HepG2 (cell line): ENCODE results near the gene GABRR2. TPM values are rescaled to one million over a fixed set of nuclear protein-coding genes. Genes with fewer than 3 reads are reported as not detected.

Experiments
- ATAC-seq: fragments of 200-7000 bp; cut with Tn5 transposase; 3 replicates; pipeline ENCODE4 v1.9.1; 2020; ENCODE audit warnings: mild to moderate bottlenecking, moderate library complexity
- BruUV-seq: library from RNA; stranded (reverse); fragments of 400-500 nt; replicated peaks from 2 replicates; lab custom pipeline; 2021; lab: Mats Ljungman, UMichigan
- CTCF ChIA-PET: fragments of 300-600 bp; formaldehyde crosslinking; extraction: SDS; loops from one replicate; lab custom pipeline; 2021; ENCODE audit warnings: low total read pairs, inconsistent platforms, low intra/inter-chr PET ratio; lab: Yijun Ruan, JAX
- POLR2A ChIA-PET: fragments of 350-600 bp; sonication (Branson Sonifier 250); formaldehyde crosslinking; loops from one replicate; lab custom pipeline; 2020; ENCODE audit warnings: antibody characterized with exemption, inconsistent platforms; lab: Yijun Ruan, JAX
- DNase-seq: peaks from one replicate; pipeline ENCODE4 v3.0.0-alpha.2; 2015; ENCODE audit warnings: low spot score
- FAIRE-seq: peaks from 3 replicates; lab custom pipeline; 2011; peaks lifted over from hg19 to GRCh38; lab: Jason Lieb, UNC
- H2AFZ ChIP-seq: one replicate; pipeline ENCODE4 v1.6.1; 2011; ENCODE audit warnings: low read length, inconsistent platforms
- H3K27ac ChIP-seq: fragments of 300-600 bp; 3 replicates; pipeline ENCODE4 v1.8.0; 2011; ENCODE audit warnings: mixed run types, mild to moderate bottlenecking, mixed read lengths, low read length, inconsistent platforms; ENCODE audit not compliant: insufficient read depth; ENCODE audit errors: extremely low read length
- H3K27me3 ChIP-seq, 2 experiments: fragments of 200-600 bp in 1 of 2; 2 replicates in 1 of 2; 3 replicates in 1 of 2; pipeline versions ENCODE4 v1.6.0 to v1.8.0; 2011; ENCODE audit warnings: low read length in 2 of 2, mild to moderate bottlenecking in 2 of 2, moderate library complexity in 2 of 2, inconsistent platforms in 1 of 2; ENCODE audit not compliant: insufficient read depth in 2 of 2, control insufficient read depth in 1 of 2
- H3K36me3 ChIP-seq, 2 experiments: fragments of 200-600 bp in 1 of 2; replicated peaks in 1 of 2; 2 replicates in 1 of 2; 3 replicates in 1 of 2; pipeline versions ENCODE4 v1.5.1 to v1.8.0; 2011; ENCODE audit warnings: low read length in 2 of 2, inconsistent platforms in 1 of 2; ENCODE audit not compliant: insufficient read depth in 2 of 2, control insufficient read depth in 1 of 2
- H3K4me1 ChIP-seq: 2 replicates; pipeline ENCODE4 v1.5.1; 2012; ENCODE audit warnings: low read length, inconsistent platforms; ENCODE audit not compliant: insufficient read depth
- H3K4me2 ChIP-seq: 2 replicates; pipeline ENCODE4 v1.6.0; 2011; ENCODE audit warnings: low read depth, low read length, inconsistent platforms
- H3K4me3 ChIP-seq, 3 experiments: fragments of 200-600 bp in 1 of 3; sonication (generic), shearing (Covaris generic) in 1 of 3; replicated peaks in 1 of 3; 2 replicates each; pipeline ENCODE4 v1.5.1; 2011 to 2016; ENCODE audit warnings: low read length in 3 of 3, inconsistent platforms in 2 of 3, low read depth in 2 of 3, mild to moderate bottlenecking in 2 of 3, control low read depth in 1 of 3, mixed read lengths in 1 of 3; ENCODE audit not compliant: insufficient read depth in 1 of 3
- H3K79me2 ChIP-seq: one replicate; pipeline ENCODE4 v1.6.1; 2011; ENCODE audit warnings: low read length, inconsistent platforms; ENCODE audit not compliant: insufficient read depth
- H3K9ac ChIP-seq: 2 replicates; pipeline ENCODE4 v1.6.0; 2011; ENCODE audit warnings: mild to moderate bottlenecking, low read depth, low read length, inconsistent platforms; ENCODE audit not compliant: insufficient read depth
- H3K9me3 ChIP-seq: 2 replicates; pipeline ENCODE4 v1.5.1; 2012; ENCODE audit warnings: mild to moderate bottlenecking, low read length
- H4K20me1 ChIP-seq: 2 replicates; pipeline ENCODE4 v1.6.0; 2011; ENCODE audit warnings: inconsistent platforms, mild to moderate bottlenecking, low read length, moderate library complexity; ENCODE audit not compliant: insufficient read depth
- CEBPG ChIP-seq: IDR thresholded peaks from 2 replicates; pipeline ENCODE4 v1.6.1; 2016
- CREM ChIP-seq, 2 experiments: sonication (generic) in 1 of 2; formaldehyde crosslinking in 1 of 2; IDR thresholded peaks; 2 replicates each; pipeline versions ENCODE4 v1.4.0 to v1.6.1; 2016 to 2020; ENCODE audit warnings: antibody characterized with exemption in 1 of 2, mild to moderate bottlenecking in 1 of 2, missing genetic modification reagents in 1 of 2
- CTCF ChIP-seq: sonication (generic); formaldehyde crosslinking; IDR thresholded peaks from 2 replicates; pipeline ENCODE4 v1.5.0; 2020; ENCODE audit warnings: mild to moderate bottlenecking, missing genetic modification reagents, moderate library complexity
- KLF16 ChIP-seq, 2 experiments: sonication (generic) in 1 of 2; formaldehyde crosslinking in 1 of 2; IDR thresholded peaks; 2 replicates each; pipeline versions ENCODE4 v1.6.1 to v1.8.0; 2016 to 2023; ENCODE audit warnings: missing genetic modification reagents in 2 of 2, missing compliant biosample characterization in 1 of 2
- MIER2 ChIP-seq: IDR thresholded peaks from 2 replicates; pipeline ENCODE4 v1.6.1; 2016; ENCODE audit warnings: missing biosample characterization, missing genetic modification reagents
- MZF1 ChIP-seq: sonication (generic); formaldehyde crosslinking; IDR thresholded peaks from 2 replicates; pipeline ENCODE4 v1.8.1; 2023; ENCODE audit warnings: mild to moderate bottlenecking, missing genetic modification reagents, borderline replicate concordance
- NFYC ChIP-seq: IDR thresholded peaks from 2 replicates; pipeline ENCODE4 v1.6.1; 2016; ENCODE audit warnings: missing genetic modification reagents, missing compliant biosample characterization
- RBM39 ChIP-seq: fragments of 200-400 bp; formaldehyde crosslinking; IDR thresholded peaks from one replicate; pipeline ENCODE4 v1.6.1; 2018; ENCODE audit warnings: antibody characterized with exemption, mild to moderate bottlenecking, low read depth, low read length; ENCODE audit not compliant: poor library complexity, severe bottlenecking
- REPIN1 ChIP-seq: sonication (generic); formaldehyde crosslinking; IDR thresholded peaks from 2 replicates; pipeline ENCODE4 v1.8.0; 2022; ENCODE audit warnings: missing genetic modification reagents, low read depth, mild to moderate bottlenecking, borderline replicate concordance
- REST ChIP-seq, 2 experiments: IDR thresholded peaks; 2 replicates each; pipeline ENCODE4 v1.6.1; 2011 to 2012; ENCODE audit warnings: low read length in 2 of 2, borderline replicate concordance in 1 of 2, low read depth in 1 of 2, mild to moderate bottlenecking in 1 of 2, moderate library complexity in 1 of 2
- TEAD2 ChIP-seq: sonication (generic); formaldehyde crosslinking; IDR thresholded peaks from 2 replicates; pipeline ENCODE4 v1.9.0; 2021; ENCODE audit warnings: missing genetic modification reagents
- XBP1 ChIP-seq: sonication (generic); formaldehyde crosslinking; IDR thresholded peaks from 2 replicates; pipeline ENCODE4 v1.5.0; 2020; ENCODE audit warnings: missing genetic modification reagents
- ZBTB39 ChIP-seq: sonication (generic); formaldehyde crosslinking; IDR thresholded peaks from 2 replicates; pipeline ENCODE4 v1.5.0; 2020; ENCODE audit warnings: missing genetic modification reagents
- ZNF317 ChIP-seq: sonication (generic); formaldehyde crosslinking; IDR thresholded peaks from 2 replicates; pipeline ENCODE4 v1.5.0; 2020; ENCODE audit warnings: mild to moderate bottlenecking, missing genetic modification reagents
- ZNF460 ChIP-seq: sonication (generic); formaldehyde crosslinking; IDR thresholded peaks from 2 replicates; pipeline ENCODE4 v1.5.1; 2020; ENCODE audit warnings: missing genetic modification reagents, mild to moderate bottlenecking, borderline replicate concordance
- ZNF496 ChIP-seq: sonication (generic); formaldehyde crosslinking; IDR thresholded peaks from 2 replicates; pipeline ENCODE4 v1.8.1; 2023; ENCODE audit warnings: mild to moderate bottlenecking, moderate library complexity, missing genetic modification reagents; ENCODE audit not compliant: insufficient replicate concordance
- ZNF615 ChIP-seq: sonication (generic); formaldehyde crosslinking; IDR thresholded peaks from 2 replicates; pipeline ENCODE4 v1.5.0; 2020; ENCODE audit warnings: mild to moderate bottlenecking, missing genetic modification reagents, borderline replicate concordance
- WGBS: methylation state at CpG from one replicate; pipeline ENCODE4 v1.1.6; 2017; ENCODE audit warnings: low lambda C conversion rate; 5-methylcytosine and 5-hydroxymethylcytosine counted together
- in situ Hi-C: cut with HindIII; loops from 2 replicates; pipeline ENCODE4 v1.10.0; 2017; ENCODE audit warnings: low pct_unique_long_range_greater_than_20kb; ENCODE audit not compliant: extremely low pct_ligation_motif_present
- intact Hi-C: fragments of 100-400 bp; cut with micrococcal nuclease; formaldehyde crosslinking; loops from one replicate; pipeline ENCODE4 v1.10.0; 2022; ENCODE audit not compliant: unreplicated experiment
- polyA plus RNA-seq, 8 experiments: library from polyadenylated mRNA; depleted of rRNA in 3 of 8; stranded (reverse) in 7 of 8; unstranded in 1 of 8; fragments of >200 nt; fragmentation: Illumina TruSeq in 4 of 8; extraction: Trizol in 4 of 8; gene quantifications; 2 replicates each; pipeline versions ENCODE4 v1.2.1 to v1.2.3, GENCODE V29; 2011 to 2016; ENCODE audit warnings: low read depth in 4 of 8, missing spikeins in 1 of 8, mixed read lengths in 1 of 8; ENCODE audit not compliant: insufficient read depth in 1 of 8
- total RNA-seq, 5 experiments: library from RNA; depleted of rRNA; stranded (reverse); fragments of >200 nt; fragmentation: Illumina TruSeq; extraction: Trizol; gene quantifications; 2 replicates each; pipeline ENCODE4 v1.2.3, GENCODE V29; 2016; ENCODE audit warnings: low read depth in 1 of 5

GABRR2 gene
- total and polyA plus RNA-seq, 2 of the 13 experiments (the other 11 are each of a cell fraction or from before 2014, with no cell fraction given), result 0.13 TPM; not detected in 1

- no peak overlapping the region for H2AFZ ChIP-seq
- no peaks in the 10 kb centered on the region for H4K20me1 ChIP-seq
- peak; percentile 44 for DNase-seq
- no peaks in the 10 kb centered on the region for H3K9me3 ChIP-seq
- peak; percentile 36 for FAIRE-seq
- H3K4me1 ChIP-seq, result no peaks in the 10 kb centered on the region
- H3K4me2 ChIP-seq, result no peak overlapping the region
- BruUV-seq, result no TSS peak
- H3K27me3 ChIP-seq, result peaks cover 2 to 26% of the 10 kb centered on the region in 2 experiments; a peak in 3 of 5 replicates
- no peaks in the 10 kb centered on the region for H3K79me2 ChIP-seq
- in situ Hi-C loops (no loop called here), intact Hi-C loops (no loop called here)
- no peak overlapping the region for H3K4me3 ChIP-seq
- WGBS, result 67% methylated on average over 6 of the region's 10 CpGs
- no peak overlapping the region for H3K27ac ChIP-seq
- peak; percentile 95 for ATAC-seq
- POLR2A ChIA-PET, result no interaction called here
- H3K9ac ChIP-seq, result no peak overlapping the region
- CTCF ChIA-PET, result no interaction called here
- no peaks in the 10 kb centered on the region for H3K36me3 ChIP-seq
- TF ChIP-seq KLF16 (CRISPR knock-in tag; IDR thresholded peaks at IDR 0.05), result no peak
- no peak for TF ChIP-seq ZNF496
- no peak for TF ChIP-seq ZBTB39
- no peak for TF ChIP-seq CREM (IDR thresholded peaks at IDR 0.05)
- no peak for TF ChIP-seq CREM (CRISPR knock-in tag; IDR thresholded peaks at IDR 0.05)
- TF ChIP-seq RBM39, result no peak
- TF ChIP-seq TEAD2 (CRISPR knock-in tag), result no peak
- TF ChIP-seq ZNF317 (CRISPR knock-in tag), result peak; percentile 93
- TF ChIP-seq NFYC (CRISPR knock-in tag), result no peak
- TF ChIP-seq MIER2 (CRISPR knock-in tag), result 0 out of 2 replicates have a peak, but pooled peaks have one; percentile 62
- TF ChIP-seq CTCF (CRISPR knock-in tag), result peak; percentile 62
- TF ChIP-seq ZNF460 (CRISPR knock-in tag), result no peak
- TF ChIP-seq MZF1 (CRISPR knock-in tag), result no peak
- TF ChIP-seq REPIN1 (CRISPR knock-in tag), result 0 out of 2 replicates have a peak, but pooled peaks have one; percentile 39
- peak in 1 of 2 experiments; percentile 74; a peak in 3 of 4 replicates for TF ChIP-seq REST (IDR thresholded peaks at IDR 0.05; ENCODE audit: borderline replicate concordance in 1 of 2, low read depth in 1 of 2, low read length in 2 of 2)
- TF ChIP-seq CEBPG (CRISPR knock-in tag), result no peak
- no peak for TF ChIP-seq XBP1 (CRISPR knock-in tag)
- no peak for TF ChIP-seq ZNF615 (CRISPR knock-in tag)
These were observed 33.3 kb downstream of the GABRR2 start for GRCh38 chr6:89281779-89282246.
